IMR-90 (cell line): ENCODE measurements around the gene OXLD1. TPM values are rescaled to one million over a fixed set of nuclear protein-coding genes. Genes with fewer than 3 reads are reported as not detected.

Experiments used
- ATAC-seq: fragments of 200-7000 bp; cut with Tn5 transposase; 2 replicates; pipeline ENCODE4 v1.9.1; 2020; ENCODE audit warnings: low read depth, mild to moderate bottlenecking, moderate library complexity
- BruUV-seq: library from RNA; stranded (reverse); fragments of 400-500 nt; replicated peaks from 2 replicates; lab custom pipeline; 2021; lab: Mats Ljungman, UMichigan
- CTCF ChIA-PET: fragments of 300-600 bp; formaldehyde crosslinking; extraction: SDS; loops from one replicate; lab custom pipeline; 2021; ENCODE audit warnings: antibody characterized with exemption; lab: Yijun Ruan, JAX
- POLR2A ChIA-PET: fragments of 300-600 bp; sonication (Branson Sonifier 250); formaldehyde crosslinking; loops from one replicate; lab custom pipeline; 2022; ENCODE audit warnings: antibody characterized with exemption; ENCODE audit not compliant: unreplicated experiment; lab: Charles Lee
- DNase-seq: peaks from one replicate; pipeline ENCODE4 v3.0.0; 2013
- H2AFZ ChIP-seq: replicated peaks from 2 replicates; pipeline ENCODE3; 2013; ENCODE audit warnings: low read length, mild to moderate bottlenecking; ENCODE audit not compliant: poor library complexity
- H2AK5ac ChIP-seq: 2 replicates; pipeline ENCODE4 v1.6.1; 2013; ENCODE audit warnings: low read depth, low read length, inconsistent platforms
- H2AK9ac ChIP-seq: replicated peaks from 2 replicates; pipeline ENCODE3; 2013; ENCODE audit warnings: mild to moderate bottlenecking, low read depth, low read length, moderate library complexity; ENCODE audit not compliant: poor library complexity
- H2BK120ac ChIP-seq: 2 replicates; pipeline ENCODE4 v1.6.1; 2013; ENCODE audit warnings: low read depth, low read length, inconsistent platforms
- H2BK15ac ChIP-seq: 3 replicates; pipeline ENCODE4 v1.6.1; 2013; ENCODE audit warnings: low read depth, low read length, inconsistent platforms
- H2BK20ac ChIP-seq: 2 replicates; pipeline ENCODE4 v1.6.1; 2013; ENCODE audit warnings: low read depth, mild to moderate bottlenecking, inconsistent platforms, low read length, moderate library complexity
- H2BK5ac ChIP-seq: 2 replicates; pipeline ENCODE4 v1.6.1; 2013; ENCODE audit warnings: mild to moderate bottlenecking, low read depth, low read length, inconsistent platforms; ENCODE audit not compliant: poor library complexity, severe bottlenecking
- H3K14ac ChIP-seq: replicated peaks from 2 replicates; pipeline ENCODE4 v1.6.1; 2013; ENCODE audit warnings: low read depth, low read length, inconsistent platforms
- H3K18ac ChIP-seq: 2 replicates; pipeline ENCODE4 v1.6.1; 2013; ENCODE audit warnings: low read depth, low read length, control low read depth
- H3K23ac ChIP-seq: 2 replicates; pipeline ENCODE4 v1.6.1; 2013; ENCODE audit warnings: low read depth, low read length, inconsistent platforms
- H3K27ac ChIP-seq: 2 replicates; pipeline ENCODE4 v1.5.1; 2013; ENCODE audit warnings: mild to moderate bottlenecking, control low read depth, low read length; ENCODE audit not compliant: insufficient read depth
- H3K27me3 ChIP-seq: 2 replicates; pipeline ENCODE4 v1.6.1; 2013; ENCODE audit warnings: low read length; ENCODE audit not compliant: control insufficient read depth, insufficient read depth
- H3K36me3 ChIP-seq: 2 replicates; pipeline ENCODE4 v1.6.1; 2013; ENCODE audit warnings: low read length, mixed read lengths; ENCODE audit not compliant: control insufficient read depth, insufficient read depth
- H3K4ac ChIP-seq: 2 replicates; pipeline ENCODE4 v1.6.1; 2013; ENCODE audit warnings: low read depth, low read length, inconsistent platforms
- H3K4me1 ChIP-seq: 2 replicates; pipeline ENCODE4 v1.6.1; 2013; ENCODE audit warnings: low read length, mixed read lengths; ENCODE audit not compliant: control insufficient read depth, insufficient read depth
- H3K4me2 ChIP-seq: 2 replicates; pipeline ENCODE4 v1.6.1; 2013; ENCODE audit warnings: low read depth, mild to moderate bottlenecking, control low read depth, low read length, moderate library complexity
- H3K4me3 ChIP-seq: 2 replicates; pipeline ENCODE4 v1.5.1; 2013; ENCODE audit warnings: low read depth, mild to moderate bottlenecking, control low read depth, low read length, moderate library complexity; ENCODE audit not compliant: insufficient read depth
- H3K56ac ChIP-seq: 2 replicates; pipeline ENCODE4 v1.6.1; 2013; ENCODE audit warnings: low read length, inconsistent platforms; ENCODE audit not compliant: insufficient read depth; ENCODE audit errors: extremely low read depth
- H3K79me1 ChIP-seq, 2 experiments: 2 replicates each; pipeline ENCODE4 v1.6.1; 2013; ENCODE audit warnings: low read length in 2 of 2, inconsistent platforms in 1 of 2, low read depth in 1 of 2
- H3K9ac ChIP-seq: 2 replicates; pipeline ENCODE4 v1.6.1; 2013; ENCODE audit warnings: low read depth, low read length, control low read depth
- H3K9me1 ChIP-seq: 2 replicates; pipeline ENCODE4 v1.6.1; 2013; ENCODE audit warnings: low read length, inconsistent platforms; ENCODE audit not compliant: insufficient read depth
- H3K9me3 ChIP-seq: 2 replicates; pipeline ENCODE4 v1.6.1; 2013; ENCODE audit warnings: low read length; ENCODE audit not compliant: control insufficient read depth, insufficient read depth
- H4K20me1 ChIP-seq: 2 replicates; pipeline ENCODE4 v1.6.1; 2013; ENCODE audit warnings: low read length, inconsistent platforms; ENCODE audit not compliant: insufficient read depth
- H4K5ac ChIP-seq: 2 replicates; pipeline ENCODE4 v1.6.1; 2013; ENCODE audit warnings: mild to moderate bottlenecking, low read depth, low read length, control low read depth
- H4K8ac ChIP-seq, 2 experiments: 2 replicates each; pipeline ENCODE4 v1.6.1; 2013; ENCODE audit warnings: low read depth in 2 of 2, low read length in 2 of 2, control low read depth in 1 of 2, inconsistent platforms in 1 of 2
- H4K91ac ChIP-seq: 2 replicates; pipeline ENCODE4 v1.6.1; 2013; ENCODE audit warnings: low read depth, low read length, inconsistent platforms; ENCODE audit not compliant: insufficient read depth
- BHLHE40 ChIP-seq: fragments of 150-350 bp; IDR thresholded peaks from 2 replicates; pipeline ENCODE4 v1.6.1; 2016; ENCODE audit warnings: mild to moderate bottlenecking, low read depth, low read length
- CEBPB ChIP-seq: IDR thresholded peaks from 2 replicates; pipeline ENCODE4 v1.6.1; 2012; ENCODE audit warnings: low read depth, low read length, improper control_type of control experiment
- CHD1 ChIP-seq: IDR thresholded peaks from 2 replicates; pipeline ENCODE4 v1.6.1; 2012; ENCODE audit warnings: low read depth, low read length, improper control_type of control experiment
- CTCF ChIP-seq: conservative IDR thresholded peaks from 2 replicates; pipeline ENCODE4 v1.5.1; 2012; ENCODE audit warnings: mild to moderate bottlenecking, low read depth, low read length, improper control_type of control experiment
- ELK1 ChIP-seq: fragments of 150-350 bp; IDR thresholded peaks from 2 replicates; pipeline ENCODE4 v1.6.1; 2016; ENCODE audit warnings: low read depth, mild to moderate bottlenecking, low read length, moderate library complexity, borderline replicate concordance
- FOS ChIP-seq: fragments of 150-350 bp; IDR thresholded peaks from 2 replicates; pipeline ENCODE4 v1.6.1; 2016; ENCODE audit warnings: low read depth, low read length
- MAFK ChIP-seq: IDR thresholded peaks from 2 replicates; pipeline ENCODE4 v1.6.1; 2012; ENCODE audit warnings: low read depth, low read length, improper control_type of control experiment
- MAZ ChIP-seq: IDR thresholded peaks from 2 replicates; pipeline ENCODE4 v1.6.1; 2012; ENCODE audit warnings: low read depth, mild to moderate bottlenecking, low read length, improper control_type of control experiment, moderate library complexity, borderline replicate concordance
- MXI1 ChIP-seq: IDR thresholded peaks from 2 replicates; pipeline ENCODE4 v1.6.1; 2012; ENCODE audit warnings: low read depth, mild to moderate bottlenecking, low read length, moderate library complexity, borderline replicate concordance
- NFE2L2 ChIP-seq: fragments of 150-350 bp; IDR thresholded peaks from 2 replicates; pipeline ENCODE4 v1.6.1; 2016; ENCODE audit warnings: low read depth, mild to moderate bottlenecking, low read length
- POLR2A ChIP-seq: IDR thresholded peaks from 2 replicates; pipeline ENCODE4 v1.6.1; 2012; ENCODE audit warnings: mild to moderate bottlenecking, low read depth, low read length
- RFX5 ChIP-seq: IDR thresholded peaks from 2 replicates; pipeline ENCODE4 v1.8.0; 2012; ENCODE audit warnings: low read depth, mild to moderate bottlenecking, low read length, moderate library complexity
- SMC3 ChIP-seq: fragments of 150-350 bp; IDR thresholded peaks from 2 replicates; pipeline ENCODE4 v1.6.1; 2016; ENCODE audit warnings: low read depth, mild to moderate bottlenecking, antibody characterized with exemption, low read length, moderate library complexity
- USF2 ChIP-seq: fragments of 150-350 bp; IDR thresholded peaks from 2 replicates; pipeline ENCODE4 v1.6.1; 2017; ENCODE audit warnings: mild to moderate bottlenecking, antibody characterized with exemption, low read length, low read depth
- WGBS, 2 experiments: methylation state at CpG; one replicate each; pipeline versions ENCODE4 v1.1.5 to v1.1.7; 2013; ENCODE audit warnings: missing lambda C conversion rate in 2 of 2; ENCODE audit not compliant: insufficient read length in 1 of 2; ENCODE audit errors: extremely low coverage in 2 of 2; 5-methylcytosine and 5-hydroxymethylcytosine counted together
- dilution Hi-C: fragments of 300-500 bp; cut with HindIII; formaldehyde crosslinking; loops from one replicate; pipeline ENCODE4 v1.14.3; 2018; ENCODE audit warnings: low sequenced_read_pairs; ENCODE audit not compliant: unreplicated experiment
- in situ Hi-C: fragments of 300-500 bp; cut with MboI; formaldehyde crosslinking; loops from 3 replicates; pipeline ENCODE4 v1.14.3; 2019; ENCODE audit warnings: low sequenced_read_pairs, inconsistent platforms, mixed read lengths
- intact Hi-C: fragments of 100-400 bp; cut with micrococcal nuclease; formaldehyde crosslinking; loops from 2 replicates; pipeline ENCODE4 v1.10.0; 2022
- polyA plus RNA-seq, 3 experiments: library from polyadenylated mRNA; depleted of rRNA; stranded (reverse); fragments of >200 nt; gene quantifications; 2 replicates each; pipeline ENCODE4 v1.2.3, GENCODE V29; 2012; ENCODE audit warnings: low replicate concordance in 1 of 3
- total RNA-seq: library from RNA; depleted of rRNA; stranded (reverse); fragments of >200 nt; gene quantifications from 2 replicates; pipeline ENCODE4 v1.2.3, GENCODE V29; 2012

Gene OXLD1
- total and polyA plus RNA-seq, 2 of the 4 experiments (the other 2 are of a cell fraction), result 9.9 to 22.3 TPM

- POLR2A ChIA-PET, result no interaction called here
- no peak overlapping the region for H3K23ac ChIP-seq
- dilution Hi-C loops (no loop called here), intact Hi-C loops (no loop called here), in situ Hi-C loops (no loop called here)
- H2BK20ac ChIP-seq, result no peak overlapping the region
- peaks cover 3% of the 10 kb centered on the region; the same call in 1 of the 2 replicates for H4K20me1 ChIP-seq
- no peak overlapping the region for H3K56ac ChIP-seq
- peak overlapping the region; percentile 28 for H2AK9ac ChIP-seq
- H4K5ac ChIP-seq, result no peak overlapping the region
- DNase-seq (no peak), ATAC-seq (no peak)
- no peak overlapping the region for H3K4me2 ChIP-seq
- H3K79me1 ChIP-seq, result no peaks in the 10 kb centered on the region; a peak in 1 of 4 replicates
- peaks cover 6% of the 10 kb centered on the region for H3K4me1 ChIP-seq
- peaks cover 12% of the 10 kb centered on the region for H3K9me1 ChIP-seq
- CTCF ChIA-PET, result no interaction called here
- no peak overlapping the region for H2BK5ac ChIP-seq
- H3K9ac ChIP-seq, result no peak overlapping the region
- H3K27me3 ChIP-seq, result peaks cover 9% of the 10 kb centered on the region
- no peak overlapping the region for H3K27ac ChIP-seq
- WGBS, 2 experiments, result 75% methylated on average over 2 of the region's 27 CpGs; no CpG with 5 or more reads in 1 of the 2 experiments
- H3K14ac ChIP-seq, result no peak overlapping the region
- peak overlapping the region; percentile 51 for H2AFZ ChIP-seq
- no peak overlapping the region for H2BK15ac ChIP-seq
- peaks cover 8% of the 10 kb centered on the region; the same call in 1 of the 2 replicates for H3K9me3 ChIP-seq
- no peak overlapping the region for H4K8ac ChIP-seq
- no peak overlapping the region for H3K18ac ChIP-seq
- H3K4ac ChIP-seq, result no peak overlapping the region
- no peak overlapping the region for H4K91ac ChIP-seq
- no TSS peak for BruUV-seq
- peak overlapping the region; percentile 39; the same call in 1 of the 2 replicates for H2AK5ac ChIP-seq
- H3K4me3 ChIP-seq, result no peak overlapping the region
- H2BK120ac ChIP-seq, result no peak overlapping the region
- TF ChIP-seq MAFK (no peak), NFE2L2 (no peak), MXI1 (no peak), MAZ (no peak), RFX5 (no peak), CEBPB (no peak), FOS (no peak), USF2 (no peak), SMC3 (no peak), CHD1 (no peak), BHLHE40 (no peak), POLR2A (no peak), CTCF (no peak), ELK1 (no peak)
- H3K36me3 ChIP-seq, result no peaks in the 10 kb centered on the region
Observed at GRCh38 chr17:81652906-81653771, 13.3 kb downstream of the OXLD1 start.
